ENCODE data around the gene CTSO. TPM values are rescaled to one million over a fixed set of nuclear protein-coding genes. Genes with fewer than 3 reads are reported as not detected.

CTSO gene
- total and polyA plus RNA-seq, 2 of the 8 experiments (the other 6 are each of a cell fraction or from before 2014, with no cell fraction given), result 0.39 to 0.41 TPM

DNA sequence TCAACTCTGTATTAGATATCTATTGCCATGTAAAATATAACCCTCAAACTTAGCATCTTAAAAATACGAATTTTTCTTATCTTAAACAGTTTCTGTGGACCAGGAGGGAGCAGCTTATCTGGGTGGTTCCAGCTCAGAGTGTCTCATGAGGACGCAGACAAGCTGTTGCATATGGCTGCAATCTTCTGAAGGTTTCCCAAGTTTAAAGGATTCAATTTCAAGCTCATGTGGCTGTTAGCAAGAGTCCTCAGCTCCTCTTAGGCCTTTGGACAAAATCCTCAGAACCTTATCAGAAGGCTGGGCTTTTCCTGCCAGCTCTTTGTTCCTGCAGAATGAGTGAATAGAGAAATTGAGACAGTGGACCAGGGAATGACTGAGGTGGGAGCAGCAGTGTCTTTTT is 2.8 kb upstream of the CTSO start:
- no peak overlapping the region for H2BK15ac ChIP-seq (ENCODE audit: low read length)
- no peak overlapping the region for H3K18ac ChIP-seq (ENCODE audit: extremely low read depth, low read length)
- H3K9me3 ChIP-seq (ENCODE audit: insufficient read depth in 2 of 2, low read depth in 1 of 2, low read length in 1 of 2), result no peaks in the 10 kb centered on the region
- DNase-seq (ENCODE audit: low read depth in 1 of 2, low spot score in 2 of 2) (no peak), FAIRE-seq (no peak)
- H2BK120ac ChIP-seq (replicated peaks; ENCODE audit: low read depth, low read length), result no peak overlapping the region
- H4K20me1 ChIP-seq (replicated peaks in 1 of 2; ENCODE audit: control insufficient read depth in 1 of 2, insufficient read depth in 2 of 2, low read length in 2 of 2), result no peaks in the 10 kb centered on the region
- H2AK5ac ChIP-seq (ENCODE audit: low read depth, low read length), result no peak overlapping the region
- H3K79me2 ChIP-seq (ENCODE audit: control insufficient read depth in 1 of 2, insufficient read depth in 2 of 2, low read length in 2 of 2), result no peaks in the 10 kb centered on the region
- H3K23ac ChIP-seq (ENCODE audit: insufficient read length), result no peak overlapping the region
- no peak overlapping the region for H4K8ac ChIP-seq (ENCODE audit: extremely low read depth, insufficient read depth, low read length)
- CTCF ChIA-PET (ENCODE audit: partially characterized antibody), result interaction anchor here (0.6 to 1.7 kb wide), 7 partner anchors 17 to 1001 kb away, joined by 3 to 8 read pairs (median 3); no protein-coding TSS in a partner anchor
- peaks cover 6% of the 10 kb centered on the region; the same call in 1 of the 2 replicates for H3K23me2 ChIP-seq (ENCODE audit: low read depth, low read length)
- no peak overlapping the region for H3K4me3 ChIP-seq (ENCODE audit: extremely low read depth in 1 of 4, insufficient read depth in 2 of 4, low read depth in 3 of 4, low read length in 4 of 4)
- no peak overlapping the region for H4K5ac ChIP-seq (ENCODE audit: insufficient read length, low read depth, low read length)
- H3K9ac ChIP-seq (replicated peaks in 1 of 4; ENCODE audit: extremely low read depth in 1 of 4, low read depth in 3 of 4, low read length in 3 of 4), result no peak overlapping the region
- no peak overlapping the region for H3K4me2 ChIP-seq (ENCODE audit: insufficient read depth in 1 of 2, low read depth in 2 of 2, low read length in 2 of 2)
- H3K14ac ChIP-seq (ENCODE audit: insufficient read length), result no peak overlapping the region
- no peak overlapping the region for H4K91ac ChIP-seq (replicated peaks; ENCODE audit: insufficient read length, low read length)
- no peaks in the 10 kb centered on the region for H3K27me3 ChIP-seq (replicated peaks in 1 of 4; ENCODE audit: control insufficient read depth in 3 of 4, extremely low read depth in 1 of 4, insufficient read depth in 3 of 4, low read length in 3 of 4)
- no peak overlapping the region for H3K56ac ChIP-seq (replicated peaks; ENCODE audit: insufficient read length, low read depth, low read length)
- no peak overlapping the region for H2BK12ac ChIP-seq (ENCODE audit: low read depth, low read length)
- no peaks in the 10 kb centered on the region for H3K4me1 ChIP-seq (replicated peaks in 1 of 4; ENCODE audit: control insufficient read depth in 3 of 4, insufficient read depth in 4 of 4, low read length in 3 of 4)
- 90% methylated on average over 2 of the region's 2 CpGs; no CpG with 5 or more reads in 1 of the 2 experiments for WGBS, 2 experiments (ENCODE audit: extremely low coverage in 1 of 2, insufficient coverage in 1 of 2, insufficient read length in 1 of 2, insufficient replicate concordance in 2 of 2, low coverage in 1 of 2, low lambda C conversion rate in 2 of 2, missing lambda C conversion rate in 1 of 2)
- H2BK5ac ChIP-seq (ENCODE audit: low read depth, low read length), result no peak overlapping the region
- H2BK20ac ChIP-seq (ENCODE audit: low read length), result no peak overlapping the region
- TF ChIP-seq CBX5 (IDR thresholded peaks at IDR 0.05; ENCODE audit: low read depth, low read length) (no peak), BACH1 (IDR thresholded peaks at IDR 0.05; ENCODE audit: low read length) (no peak), KDM1A (IDR thresholded peaks at IDR 0.05; ENCODE audit: borderline replicate concordance, low read length) (no peak), POLR2AphosphoS5 (IDR thresholded peaks at IDR 0.05; ENCODE audit: low read depth, low read length) (no peak), HDAC6 (IDR thresholded peaks at IDR 0.05; ENCODE audit: low read depth, low read length) (no peak)
- no peak overlapping the region for H3K4ac ChIP-seq (replicated peaks; ENCODE audit: insufficient read length, low read depth, low read length)
- H3K79me1 ChIP-seq (ENCODE audit: low read depth, low read length), result no peaks in the 10 kb centered on the region
- H3K27ac ChIP-seq (ENCODE audit: low read depth, low read length), result no peak overlapping the region
- POLR2A ChIA-PET (ENCODE audit: partially characterized antibody), result no interaction called here
- H2AFZ ChIP-seq (ENCODE audit: low read length), result no peak overlapping the region
- H3K36me3 ChIP-seq (ENCODE audit: control insufficient read depth in 2 of 4, insufficient read depth in 4 of 4, low read length in 3 of 4), result no peaks in the 10 kb centered on the region
